HS-27A (cell line): Measurements from ENCODE around the gene CALHM1.
"Not testable (repeated sequence)": the region's sequence is repeated elsewhere in the genome, so short reads cannot be mapped to it uniquely, and the experiment has no call there.

ENCODE experiments used
- DNase-seq: peaks from one replicate; pipeline ENCODE4 v3.0.0-alpha.2; 2012; ENCODE audit warnings: low read depth, missing footprints

Gene CALHM1

GRCh38 chr10:103486635-103487409, 28.1 kb upstream of the CALHM1 start:
- not testable (repeated sequence) for DNase-seq

DNA sequence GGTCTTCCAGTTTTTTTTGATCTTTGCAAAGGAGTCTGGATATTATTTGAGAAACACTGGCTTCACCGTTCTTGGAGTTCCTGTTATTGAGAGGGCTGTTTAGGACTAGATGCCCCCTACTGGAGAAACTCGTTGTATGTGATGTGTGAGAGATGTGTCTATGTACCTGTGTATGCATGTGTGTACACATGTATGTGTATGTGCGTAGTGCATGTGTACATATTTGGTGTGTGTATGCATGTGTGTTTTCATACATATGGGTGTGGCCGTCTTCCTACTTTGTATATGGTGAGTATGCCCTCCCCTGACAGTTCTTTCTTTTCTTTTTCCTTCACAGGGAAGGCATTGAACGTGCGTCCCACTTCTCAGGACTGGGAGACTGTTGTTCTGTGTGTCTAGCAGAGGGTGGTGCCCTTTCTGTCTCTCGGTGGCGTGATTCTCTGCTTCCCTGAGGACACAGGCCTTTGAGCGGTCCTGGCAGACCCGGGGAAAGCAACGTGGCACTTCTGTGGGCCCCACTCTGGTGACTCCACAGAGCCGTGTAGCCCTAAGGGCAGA, 23.4 kb upstream of the CALHM1 start:
- DNase-seq, result no peak

DNA sequence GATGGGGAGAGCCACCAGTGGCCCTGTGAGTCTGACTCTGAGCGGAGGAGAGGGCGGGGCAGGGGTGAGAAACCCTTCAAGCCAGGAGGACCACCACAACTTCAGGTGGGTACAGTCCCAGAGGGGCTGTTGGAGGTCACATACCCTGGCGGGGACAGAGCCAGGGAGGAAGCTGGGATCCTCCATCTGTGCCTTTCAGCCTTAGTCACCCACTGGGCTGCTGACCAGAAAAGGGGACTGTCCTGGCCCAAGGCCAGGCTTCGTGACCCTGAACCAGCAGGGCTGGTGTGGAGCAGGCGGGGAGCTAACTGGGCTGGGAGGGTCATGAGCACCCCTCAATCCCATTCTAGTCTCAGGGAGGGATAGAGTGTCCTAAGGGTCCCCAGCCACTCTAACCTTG, 21.8 kb upstream of the CALHM1 start:
- DNase-seq, result no peak

- no peak for DNase-seq
Observed at GRCh38 chr10:103479135-103479534, 20.4 kb upstream of the CALHM1 start, which contains the start of gene CALHM3. CALHM3 (minus strand) TSS chr10:103479240; CDS start chr10:103479032, 208 bp downstream.

DNA sequence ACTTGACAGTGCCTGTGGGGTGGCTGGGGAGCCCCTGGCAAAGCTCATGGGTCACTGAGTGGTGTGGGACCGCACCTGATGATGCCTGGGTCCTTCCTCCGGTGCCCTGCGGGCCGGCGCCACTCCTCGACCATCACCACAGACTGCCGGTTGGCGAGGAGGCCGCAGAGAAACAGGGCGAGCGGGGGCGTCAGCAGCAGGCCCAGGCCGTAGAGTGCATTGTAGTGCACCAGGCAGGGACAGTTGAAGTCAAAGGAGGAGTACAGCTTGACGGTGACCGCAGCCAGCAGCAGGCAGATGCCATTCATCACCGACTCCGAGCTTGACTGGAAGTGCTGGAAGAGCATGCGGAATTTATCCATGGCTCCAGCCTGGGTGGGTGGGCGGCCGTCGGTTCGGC, 20.0 kb upstream of the CALHM1 start:
- DNase-seq, result no peak

GRCh38 chr10:103476046-103476768, 17.5 kb upstream of the CALHM1 start:
- no peak for DNase-seq

- no peak for DNase-seq
Observed at GRCh38 chr10:103475437-103475836, 16.7 kb upstream of the CALHM1 start.

GRCh38 chr10:103474077-103474476, 15.4 kb upstream of the CALHM1 start:
- no peak for DNase-seq

GRCh38 chr10:103473261-103473671, 14.6 kb upstream of the CALHM1 start:
- no peak for DNase-seq

DNA sequence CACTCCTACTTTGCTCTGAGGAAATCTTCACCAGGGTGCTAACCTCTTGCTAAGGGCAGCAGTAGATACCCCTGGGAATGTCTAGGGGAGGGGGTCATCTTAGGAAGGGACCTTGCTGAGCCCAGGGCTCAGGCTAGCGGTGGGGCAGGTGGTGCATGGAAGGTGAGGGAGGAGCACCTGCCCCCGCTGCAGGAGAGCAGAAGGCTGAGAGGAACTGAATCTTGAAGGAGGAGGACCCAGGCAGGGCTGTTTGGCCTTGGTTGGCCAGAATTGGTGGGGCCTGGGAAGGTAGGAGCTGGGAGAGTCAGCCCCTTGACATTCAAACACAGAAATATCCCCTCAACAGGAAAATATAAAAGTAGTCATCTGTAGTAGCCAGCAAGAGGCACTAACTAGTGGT, 13.3 kb upstream of the CALHM1 start:
- no peak for DNase-seq

- no peak for DNase-seq
Observed at GRCh38 chr10:103470761-103471653, 12.3 kb upstream of the CALHM1 start.

DNA sequence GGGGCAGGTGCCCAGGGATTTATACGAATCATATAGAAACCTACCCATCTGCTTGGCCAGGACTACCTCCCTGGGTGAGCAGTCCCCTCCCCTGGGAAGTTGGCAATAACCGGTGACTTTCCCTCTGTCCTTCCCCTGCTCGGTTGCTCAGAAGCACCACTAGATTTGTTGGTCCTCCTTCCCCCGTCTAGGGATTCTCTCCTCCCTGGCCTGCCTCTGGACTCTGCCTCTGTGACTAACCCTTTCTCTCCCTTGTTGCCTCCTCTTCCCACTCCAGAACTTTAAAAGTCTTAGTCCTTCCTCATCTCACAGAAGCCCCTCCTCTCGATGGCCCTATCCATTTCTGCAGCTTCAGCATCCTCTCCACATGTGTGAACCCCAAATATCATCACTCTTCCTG, 10.5 kb upstream of the CALHM1 start:
- DNase-seq, result no peak

- no peak for DNase-seq
Observed at GRCh38 chr10:103467406-103467805, 8.7 kb upstream of the CALHM1 start.

DNA sequence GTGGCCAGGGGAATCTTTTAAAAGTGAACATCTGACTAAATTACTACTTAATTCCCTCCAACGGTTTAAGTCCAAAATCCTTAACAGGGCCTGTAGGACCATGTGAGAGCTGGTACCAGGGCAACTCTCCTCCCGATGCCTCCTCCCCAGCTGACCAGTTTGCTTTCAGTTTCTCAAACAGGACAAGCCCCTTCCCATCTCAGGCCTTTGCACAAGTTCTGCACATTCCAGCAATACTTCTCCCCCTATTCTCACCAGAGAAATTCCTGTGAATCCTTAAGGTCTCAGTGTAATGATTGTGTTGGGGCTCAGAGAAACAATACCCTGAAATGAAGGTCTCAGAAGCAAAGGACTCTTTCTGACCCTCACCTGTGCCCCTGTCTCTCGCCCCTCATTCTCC, 8.0 kb upstream of the CALHM1 start:
- no peak for DNase-seq

DNA sequence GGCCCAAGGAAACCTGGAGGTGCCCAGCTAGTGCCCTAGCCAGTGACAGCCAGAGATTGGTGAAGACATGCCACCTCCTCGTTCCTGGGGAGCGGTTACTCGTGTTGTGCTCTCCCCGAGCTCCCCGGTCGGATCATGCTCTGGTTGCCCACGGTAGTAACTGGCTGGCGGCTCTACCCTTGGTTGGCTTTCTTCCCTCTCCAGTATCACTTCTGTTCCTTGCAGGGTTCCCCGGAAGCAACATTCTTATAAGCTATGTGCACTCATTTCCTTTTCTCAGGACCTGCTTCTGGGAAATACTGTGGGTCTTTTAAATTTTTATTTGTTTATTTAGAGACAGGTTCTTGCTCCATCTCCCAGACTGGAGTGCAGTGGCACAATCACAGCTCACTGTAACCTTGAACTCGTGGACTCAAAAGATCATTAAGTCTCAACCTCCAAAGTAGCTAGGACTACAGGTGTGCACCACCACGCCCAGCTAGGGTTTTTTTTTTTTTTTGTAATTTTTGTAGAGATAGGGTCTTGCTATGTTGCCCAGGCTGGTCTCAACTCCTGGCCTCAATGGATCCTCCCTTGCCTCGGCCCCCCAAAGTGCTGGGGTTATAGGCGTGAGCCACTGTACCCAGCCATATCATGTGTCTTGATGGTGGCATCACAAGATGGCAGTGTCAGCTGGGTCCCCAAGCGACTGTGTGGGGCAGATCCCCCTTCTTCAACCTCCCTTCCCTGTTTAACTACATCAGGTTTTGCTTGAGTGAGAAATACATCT, 6.9 kb upstream of the CALHM1 start:
- no peak for DNase-seq

DNA sequence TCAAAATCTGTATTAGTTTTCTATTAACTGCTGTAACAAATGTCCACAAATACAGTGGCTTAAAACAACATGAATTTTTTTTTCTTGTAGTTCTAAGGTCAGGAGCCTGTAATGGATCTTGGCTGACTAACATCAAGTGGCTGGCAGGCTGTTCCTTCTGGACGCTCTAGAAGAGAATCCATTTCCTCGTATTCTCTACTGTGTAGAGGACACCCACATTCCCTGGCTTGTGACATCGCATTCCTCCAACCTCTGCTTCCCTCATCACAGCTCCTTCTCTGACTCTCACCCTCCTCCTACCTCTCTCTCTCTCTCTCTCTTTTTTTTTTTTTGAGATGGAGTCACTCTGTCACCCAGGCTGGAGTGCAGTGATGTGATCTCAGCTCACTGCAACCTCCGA, 4.8 kb upstream of the CALHM1 start:
- no peak for DNase-seq

DNA sequence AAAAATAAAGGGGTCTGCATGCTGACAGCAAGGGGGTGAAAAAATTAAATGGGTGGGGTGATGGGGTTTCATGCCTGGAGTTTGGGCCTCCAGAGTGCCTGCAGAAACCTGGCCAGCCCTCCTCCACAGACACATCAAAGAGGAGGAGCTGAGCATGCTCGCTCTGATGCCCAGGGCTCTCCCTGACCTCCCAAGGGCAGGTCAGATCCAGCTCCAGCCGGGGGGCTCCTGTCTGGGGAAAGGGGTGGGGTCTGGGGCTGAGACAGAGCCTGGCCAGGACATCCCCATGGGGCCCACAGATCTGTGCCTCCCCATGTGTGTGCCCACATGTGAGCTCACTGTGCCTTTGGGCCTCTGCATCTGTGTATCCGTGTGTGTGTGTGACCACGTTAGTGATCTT, 915 bp upstream of the CALHM1 start:
- no peak for DNase-seq

DNA sequence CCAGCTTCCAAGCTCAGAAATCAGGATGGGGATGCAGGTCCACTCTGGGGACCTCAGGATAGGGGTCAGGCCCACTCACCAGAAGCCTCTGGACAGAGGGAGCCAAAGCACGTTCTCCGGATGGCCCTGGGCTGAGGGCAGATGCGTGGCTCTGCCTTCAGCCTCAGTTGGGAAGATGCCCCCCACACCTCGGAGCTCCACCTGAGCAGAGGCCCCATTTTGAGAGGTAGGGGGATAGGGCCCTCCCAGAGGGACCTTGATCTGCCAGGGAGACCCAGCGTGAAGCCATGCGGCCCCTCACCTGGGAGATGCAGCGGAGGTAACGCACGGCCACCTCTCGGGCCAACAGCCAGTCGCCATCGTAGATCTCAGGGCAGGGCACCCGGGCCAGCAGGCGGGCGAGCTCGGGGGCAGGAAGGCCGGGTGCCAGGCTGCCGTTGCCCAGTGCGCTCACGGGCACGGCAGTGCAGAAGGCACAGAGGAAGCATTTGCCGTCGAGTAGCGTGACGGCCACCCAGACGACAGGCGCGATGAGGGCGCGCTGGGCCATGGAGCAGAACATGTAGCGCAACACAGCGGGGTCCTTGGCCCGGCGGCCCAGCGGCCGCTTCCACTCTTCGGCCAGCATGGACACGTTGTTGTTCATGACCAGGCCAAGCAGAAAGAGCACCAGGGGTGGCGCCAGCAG, 660 bp downstream of the CALHM1 start:
- no peak for DNase-seq

DNA sequence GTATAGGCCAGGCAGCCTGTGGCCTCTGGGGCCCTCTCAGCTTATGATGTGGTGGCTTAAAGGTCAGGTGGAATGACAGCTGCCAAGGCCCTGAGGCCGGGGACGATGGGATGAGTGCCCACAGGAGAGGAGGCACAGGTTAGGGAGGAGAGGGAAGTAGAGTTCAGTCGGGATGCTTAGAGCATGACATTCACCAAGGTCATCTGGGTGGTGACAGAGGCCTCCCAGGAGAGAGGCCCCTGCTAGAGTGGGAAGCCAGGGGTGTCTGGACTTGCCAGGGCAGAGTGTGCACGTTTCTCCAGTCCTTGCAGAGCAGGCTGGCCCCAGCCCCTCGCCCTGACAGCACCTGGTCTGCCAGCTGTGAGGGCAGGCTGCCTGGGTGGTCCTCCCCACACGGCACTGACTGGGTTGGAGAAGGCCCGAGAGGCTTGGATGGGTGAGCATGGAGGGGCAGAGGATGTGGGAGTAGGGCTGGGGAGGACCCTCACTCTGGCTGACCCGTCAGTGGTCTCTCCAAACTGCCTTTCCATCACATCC, 1.5 kb downstream of the CALHM1 start:
- no peak for DNase-seq

GRCh38 chr10:103456074-103456660, 2.5 kb downstream of the CALHM1 start:
- no peak for DNase-seq
